Adrenal gland (tissue), 12 donors: ENCODE data around the gene EFNA4. TPM values are rescaled to one million over a fixed set of nuclear protein-coding genes. Genes with fewer than 3 reads are reported as not detected.

ENCODE experiments used
- DNase-seq, 7 donors: peaks; one replicate each; pipeline ENCODE4 v3.0.0-alpha.2; 2019 to 2020
- H3K27ac ChIP-seq, 5 donors: fragments of 200-600 bp; sonication (generic) in 4 of 5; 1 replicate in 3 of 5; 2 replicates in 2 of 5; pipeline versions ENCODE4 v1.5.1 to v1.8.0; 2016 to 2020; ENCODE audit warnings: mild to moderate bottlenecking in 1 of 5
- H3K27me3 ChIP-seq: fragments of 200-600 bp; 2 replicates; pipeline ENCODE4 v1.8.0; 2021
- H3K36me3 ChIP-seq, 2 donors: fragments of 200-600 bp; replicated peaks in 1 of 2; 1 replicate in 1 of 2; 2 replicates in 1 of 2; pipeline versions ENCODE4 v1.5.1 to v1.8.0; 2018 to 2022
- H3K4me1 ChIP-seq, 2 donors: fragments of 200-600 bp; replicated peaks in 1 of 2; 1 replicate in 1 of 2; 2 replicates in 1 of 2; pipeline versions ENCODE4 v1.5.1 to v1.8.0; 2018 to 2021
- H3K4me3 ChIP-seq, 4 donors: fragments of 200-600 bp; sonication (generic) in 3 of 4; one replicate each; pipeline ENCODE4 v1.5.1; 2016 to 2018
- H3K9me3 ChIP-seq, 3 donors: fragments of 200-600 bp; sonication (generic) in 1 of 3; replicated peaks in 1 of 3; 1 replicate in 2 of 3; 2 replicates in 1 of 3; pipeline versions ENCODE4 v1.5.1 to v1.8.0; 2016 to 2021
- CTCF ChIP-seq, 6 experiments: fragments of 450-650 bp in 4 of 6; fragments of 200-600 bp in 2 of 6; sonication (generic) in 1 of 6; IDR thresholded peaks; 1 replicate in 5 of 6; 2 replicates in 1 of 6; pipeline versions ENCODE4 v1.5.1 to v1.8.0; 2016 to 2021; ENCODE audit warnings: antibody characterized with exemption in 6 of 6, mild to moderate bottlenecking in 2 of 6, moderate library complexity in 1 of 6
- POLR2A ChIP-seq, 2 donors: fragments of 450-650 bp; IDR thresholded peaks; one replicate each; pipeline ENCODE4 v1.6.1; 2017; ENCODE audit warnings: antibody characterized with exemption in 2 of 2, mild to moderate bottlenecking in 2 of 2, moderate library complexity in 1 of 2
- WGBS, 4 donors: extraction: QIAGEN DNeasy Blood & Tissue Kit in 2 of 4; methylation state at CpG; one replicate each; pipeline versions ENCODE4 v1.1.5 to v1.1.7; 2013 to 2017; 5-methylcytosine and 5-hydroxymethylcytosine counted together
- intact Hi-C, 2 donors: fragments of 100-400 bp; cut with DNase I; formaldehyde crosslinking; loops; one replicate each; pipeline versions ENCODE4 v1.14.1 to v1.15.0; 2022 to 2023
- polyA plus RNA-seq, 3 donors: library from polyadenylated mRNA; stranded (reverse); fragments of 200-250 nt in 2 of 3; fragments of 350-450 nt in 1 of 3; fragmentation: Illumina TruSeq in 1 of 3; extraction: RNeasy Lipid Tissue Mini Kit (QIAGEN cat#74804) in 1 of 3; gene quantifications; one replicate each; pipeline ENCODE4 v1.2.3, GENCODE V29; 2013 to 2014
- total RNA-seq, 9 donors: library from RNA; depleted of rRNA in 4 of 9; stranded (reverse); fragments of >200 nt in 4 of 9; fragments of 120-200 nt in 1 of 9; fragmentation: NEBNext Ultra II Directional in 1 of 9; extraction: Animal tissue kit (Norgen Biotek cat#: 25700) in 1 of 9; gene quantifications; one replicate each; pipeline versions ENCODE4 v1.1.0 to v1.2.4, GENCODE V29; 2013 to 2023
- donor health status: healthy with polysubstance abuse.
- donor health status: Bipolar disorder and iron deficiency.
- donor health status: DM: yes; HTN: yes; CAD: no.
- donor health status: DM: no; HTN: no; CAD: no.
- donor health status: DM: no; HTN: no; CAD: no.
- donor health status: DM: yes; HTN: yes; CAD: no.

The EFNA4 gene
- total and polyA plus RNA-seq, 12 donors = 3.5 to 28.7 (median 12.4) TPM

DNA sequence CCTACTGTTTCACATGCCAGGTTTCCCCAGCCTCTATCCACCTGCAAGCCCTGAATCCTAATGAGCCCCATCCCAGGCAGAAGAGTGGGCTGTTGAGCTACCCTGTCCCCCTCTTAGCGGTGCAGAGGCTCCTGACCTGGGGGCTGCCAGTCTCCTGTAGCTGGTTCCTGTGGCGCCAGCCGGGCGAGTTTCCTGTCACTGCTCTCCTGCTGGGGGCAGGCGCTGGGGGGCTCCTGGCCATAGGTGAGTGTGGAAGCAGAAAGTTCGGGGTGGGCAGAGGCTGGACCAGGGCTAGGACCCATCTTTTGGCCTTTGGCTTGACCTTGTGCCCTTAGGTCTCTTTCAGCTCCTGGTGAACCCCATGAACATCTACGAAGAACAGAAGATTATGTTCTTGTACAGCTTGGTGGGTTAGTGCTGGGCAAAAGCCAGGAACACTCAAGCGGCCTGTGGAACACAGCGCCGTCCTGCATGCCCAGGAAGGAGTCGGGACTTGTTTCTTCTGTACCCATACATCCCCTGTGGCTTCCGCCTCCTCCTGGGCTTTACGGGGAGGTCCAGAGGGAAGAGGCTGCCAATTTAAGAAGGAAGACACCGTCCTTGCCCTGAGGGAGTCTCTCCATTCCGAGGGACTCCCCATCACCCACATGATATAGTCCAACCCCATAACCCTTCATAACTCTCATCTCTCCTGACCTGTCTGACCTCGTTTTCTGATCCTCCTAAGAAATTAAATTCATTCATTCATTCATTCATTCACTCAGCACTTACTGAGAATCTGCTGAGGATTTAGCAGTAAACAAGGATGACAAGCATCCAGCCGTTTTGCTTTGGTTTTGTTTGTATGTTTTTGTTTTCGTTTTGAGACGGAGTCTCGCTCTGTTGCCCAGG, 29.0 kb upstream of the EFNA4 start:
- H3K9me3 ChIP-seq = no peaks in the 10 kb centered on the region
- intact Hi-C loops = no loop called here
- H3K27ac ChIP-seq = no peak overlapping the region
- no peaks in the 10 kb centered on the region for H3K36me3 ChIP-seq
- no peaks in the 10 kb centered on the region for H3K4me1 ChIP-seq
- no peaks in the 10 kb centered on the region for H3K27me3 ChIP-seq
- H3K4me3 ChIP-seq = no peak overlapping the region
- TF ChIP-seq CTCF (IDR thresholded peaks at IDR 0.05) (no peak), POLR2A (IDR thresholded peaks at IDR 0.05) (no peak)
- no peak for DNase-seq
- WGBS, 4 donors = 83 to 89% (median 86%) methylated on average over 19 to 20 of the region's 20 CpGs

DNA sequence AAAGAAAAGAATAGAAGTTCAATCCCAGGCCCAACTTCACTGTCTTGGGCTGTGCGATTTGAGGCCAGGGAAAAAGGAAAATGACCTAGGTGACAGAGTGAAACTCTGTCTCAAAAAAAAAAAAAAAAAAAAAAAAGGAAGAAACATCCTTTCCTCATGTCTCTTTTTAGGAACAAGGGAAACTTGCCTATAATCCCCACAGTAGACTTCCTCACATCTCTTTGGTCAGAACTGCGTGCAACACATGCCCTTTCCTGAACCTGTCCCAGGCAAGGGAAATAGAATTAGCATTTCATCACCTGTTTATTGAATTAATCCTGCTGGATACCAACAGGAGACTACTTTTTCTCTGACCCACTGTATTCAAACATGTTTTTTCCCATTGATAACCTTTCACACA, 27.6 kb upstream of the EFNA4 start:
- DNase-seq = no peak
- Histone ChIP-seq H3K4me3 (no peak overlapping the region), H3K4me1 (no peaks in the 10 kb centered on the region), H3K27me3 (no peaks in the 10 kb centered on the region), H3K36me3 (no peaks in the 10 kb centered on the region), H3K27ac (no peak overlapping the region), H3K9me3 (no peaks in the 10 kb centered on the region)
- TF ChIP-seq POLR2A (IDR thresholded peaks at IDR 0.05) (no peak), CTCF (IDR thresholded peaks at IDR 0.05) (no peak)
- intact Hi-C loops = no loop called here
- 73 to 83% (median 79%) methylated on average over 2 of the region's 2 CpGs for WGBS, 4 donors

DNA sequence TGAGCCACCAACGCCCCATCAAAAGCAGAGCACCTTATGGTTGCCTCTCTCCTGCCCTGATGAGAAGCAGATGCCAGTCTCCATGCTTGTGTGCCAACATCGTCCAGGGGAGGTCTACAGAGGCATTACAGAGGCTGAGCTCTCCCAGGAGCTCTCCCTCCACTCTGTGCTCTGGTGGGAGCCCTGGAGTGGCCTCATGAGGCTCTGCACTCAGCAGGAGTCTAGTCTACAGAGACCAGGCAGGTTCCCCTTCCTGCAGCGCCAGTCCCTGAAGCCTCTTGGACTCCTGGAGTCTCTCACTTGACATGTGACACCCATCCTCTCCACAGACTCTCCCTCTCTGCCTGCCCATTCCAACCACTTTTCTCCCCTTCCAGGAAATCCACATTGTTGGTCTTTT, 26.5 kb upstream of the EFNA4 start:
- TF ChIP-seq CTCF (IDR thresholded peaks at IDR 0.05) (no peak), POLR2A (IDR thresholded peaks at IDR 0.05) (no peak)
- no peaks in the 10 kb centered on the region for H3K27me3 ChIP-seq
- H3K27ac ChIP-seq = no peak overlapping the region
- no peaks in the 10 kb centered on the region for H3K36me3 ChIP-seq
- H3K4me1 ChIP-seq = no peaks in the 10 kb centered on the region
- no peak overlapping the region for H3K4me3 ChIP-seq
- 87 to 94% (median 92%) methylated on average over 3 of the region's 3 CpGs for WGBS, 4 donors
- DNase-seq = no peak
- intact Hi-C loops = no loop called here
- H3K9me3 ChIP-seq = no peaks in the 10 kb centered on the region

GRCh38 chr1:155037851-155038441, 25.6 kb upstream of the EFNA4 start:
- H3K9me3 ChIP-seq = no peaks in the 10 kb centered on the region
- 86 to 93% (median 89%) methylated on average over 6 of the region's 6 CpGs for WGBS, 4 donors

More at GRCh38 chr1:155037851-155038441, 25.6 kb upstream of the EFNA4 start:
- H3K4me1 ChIP-seq = no peaks in the 10 kb centered on the region
- no peak overlapping the region for H3K27ac ChIP-seq
- TF ChIP-seq CTCF (IDR thresholded peaks at IDR 0.05) = no peak
- TF ChIP-seq POLR2A (IDR thresholded peaks at IDR 0.05) = no peak
- H3K27me3 ChIP-seq = no peaks in the 10 kb centered on the region
- DNase-seq = no peak
- intact Hi-C loops = no loop called here
- no peak overlapping the region for H3K4me3 ChIP-seq
- no peaks in the 10 kb centered on the region for H3K36me3 ChIP-seq
